Keratinocyte (primary cell): ENCODE measurements around the gene DLX6. TPM values are rescaled to one million over a fixed set of nuclear protein-coding genes. Genes with fewer than 3 reads are reported as not detected.

Source experiments
- DNase-seq: peaks from one replicate; pipeline ENCODE4 v3.0.0-alpha.2; 2011; ENCODE audit warnings: low read depth, missing footprints, low spot score
- FAIRE-seq: peaks from 2 replicates; lab custom pipeline; 2011; peaks lifted over from hg19 to GRCh38; lab: Jason Lieb, UNC
- H2AFZ ChIP-seq: 2 replicates; pipeline ENCODE4 v1.6.0; 2012; ENCODE audit warnings: low read length, control low read depth, inconsistent platforms; ENCODE audit not compliant: control insufficient read depth
- H3K27ac ChIP-seq: 2 replicates; pipeline ENCODE4 v1.5.1; 2011; ENCODE audit warnings: low read length; ENCODE audit not compliant: control insufficient read depth, insufficient read depth
- H3K27me3 ChIP-seq: 3 replicates; pipeline ENCODE4 v1.6.0; 2011; ENCODE audit warnings: low read length; ENCODE audit not compliant: control insufficient read depth, insufficient read depth; ENCODE audit errors: extremely low read depth
- H3K36me3 ChIP-seq, 2 experiments: 2 replicates in 1 of 2; 3 replicates in 1 of 2; pipeline ENCODE4 v1.5.1; 2011; ENCODE audit warnings: low read length in 2 of 2, mild to moderate bottlenecking in 1 of 2; ENCODE audit not compliant: control insufficient read depth in 2 of 2, insufficient read depth in 2 of 2; ENCODE audit errors: extremely low read depth in 1 of 2
- H3K4me1 ChIP-seq: 3 replicates; pipeline ENCODE4 v1.5.1; 2011; ENCODE audit warnings: low read length; ENCODE audit not compliant: control insufficient read depth, insufficient read depth; ENCODE audit errors: extremely low read depth
- H3K4me2 ChIP-seq: 3 replicates; pipeline ENCODE4 v1.6.0; 2011; ENCODE audit warnings: low read depth, low read length; ENCODE audit not compliant: control insufficient read depth, insufficient read depth; ENCODE audit errors: extremely low read depth
- H3K4me3 ChIP-seq, 3 experiments: fragments of 200-600 bp in 1 of 3; sonication (generic) in 1 of 3; 2 replicates in 2 of 3; 3 replicates in 1 of 3; pipeline ENCODE4 v1.5.1; 2011 to 2016; ENCODE audit warnings: low read length in 3 of 3, mild to moderate bottlenecking in 3 of 3, control low read depth in 2 of 3, inconsistent platforms in 1 of 3, low read depth in 1 of 3, mixed read lengths in 1 of 3, mixed run types in 1 of 3, moderate library complexity in 1 of 3; ENCODE audit not compliant: control insufficient read depth in 2 of 3, insufficient read depth in 2 of 3; ENCODE audit errors: extremely low read depth in 1 of 3
- H3K79me2 ChIP-seq: 2 replicates; pipeline ENCODE4 v1.6.0; 2012; ENCODE audit warnings: low read length; ENCODE audit not compliant: control insufficient read depth, insufficient read depth
- H3K9ac ChIP-seq: 3 replicates; pipeline ENCODE4 v1.6.0; 2011; ENCODE audit warnings: low read length; ENCODE audit not compliant: control insufficient read depth, insufficient read depth; ENCODE audit errors: extremely low read depth
- H3K9me1 ChIP-seq: 3 replicates; pipeline ENCODE4 v1.6.0; 2011; ENCODE audit warnings: low read length; ENCODE audit not compliant: control insufficient read depth, insufficient read depth; ENCODE audit errors: extremely low read depth
- H3K9me3 ChIP-seq: 2 replicates; pipeline ENCODE4 v1.5.1; 2012; ENCODE audit warnings: low read depth, low read length; ENCODE audit not compliant: control insufficient read depth
- H4K20me1 ChIP-seq: 3 replicates; pipeline ENCODE4 v1.6.0; 2011; ENCODE audit warnings: low read length; ENCODE audit not compliant: control insufficient read depth, insufficient read depth; ENCODE audit errors: extremely low read depth
- EZH2 ChIP-seq: IDR thresholded peaks from one replicate; pipeline ENCODE4 v1.6.1; 2012; ENCODE audit warnings: inconsistent platforms, mild to moderate bottlenecking, low read length, moderate library complexity
- dilution Hi-C: fragments of 300-500 bp; cut with MboI; formaldehyde crosslinking; loops from one replicate; pipeline ENCODE4 v1.7.0; 2020; ENCODE audit warnings: low sequenced_read_pairs; ENCODE audit not compliant: extremely low pct_ligation_motif_present
- polyA plus RNA-seq, 5 experiments: library from polyadenylated mRNA; depleted of rRNA in 3 of 5; stranded (reverse) in 3 of 5; stranded (forward) in 1 of 5; unstranded in 1 of 5; fragments of >200 nt; gene quantifications; 1 replicate in 1 of 5; 2 replicates in 3 of 5; 3 replicates in 1 of 5; pipeline versions ENCODE4 v1.2.1 to v1.2.3, GENCODE V29; 2011 to 2012; ENCODE audit warnings: missing spikeins in 2 of 5, low read depth in 1 of 5, low replicate concordance in 1 of 5
- TF ChIP-seq, protein P1 (sequence below), 3 experiments: IDR thresholded peaks in 1 of 3; conservative IDR thresholded peaks in 1 of 3; optimal IDR thresholded peaks in 1 of 3; 2 replicates in 2 of 3; 3 replicates in 1 of 3; pipeline versions ENCODE3 to v1.5.1; 2011; ENCODE audit warnings: low read length in 3 of 3, mild to moderate bottlenecking in 3 of 3, moderate library complexity in 2 of 3, control low read depth in 1 of 3, inconsistent platforms in 1 of 3; ENCODE audit not compliant: insufficient read depth in 2 of 3; ENCODE audit errors: extremely low read depth in 1 of 3

Gene DLX6
- polyA plus RNA-seq, 1 donor (not counting 4 experiments of a cell fraction or from before 2014, with no cell fraction given), result 0.05 TPM

DNA sequence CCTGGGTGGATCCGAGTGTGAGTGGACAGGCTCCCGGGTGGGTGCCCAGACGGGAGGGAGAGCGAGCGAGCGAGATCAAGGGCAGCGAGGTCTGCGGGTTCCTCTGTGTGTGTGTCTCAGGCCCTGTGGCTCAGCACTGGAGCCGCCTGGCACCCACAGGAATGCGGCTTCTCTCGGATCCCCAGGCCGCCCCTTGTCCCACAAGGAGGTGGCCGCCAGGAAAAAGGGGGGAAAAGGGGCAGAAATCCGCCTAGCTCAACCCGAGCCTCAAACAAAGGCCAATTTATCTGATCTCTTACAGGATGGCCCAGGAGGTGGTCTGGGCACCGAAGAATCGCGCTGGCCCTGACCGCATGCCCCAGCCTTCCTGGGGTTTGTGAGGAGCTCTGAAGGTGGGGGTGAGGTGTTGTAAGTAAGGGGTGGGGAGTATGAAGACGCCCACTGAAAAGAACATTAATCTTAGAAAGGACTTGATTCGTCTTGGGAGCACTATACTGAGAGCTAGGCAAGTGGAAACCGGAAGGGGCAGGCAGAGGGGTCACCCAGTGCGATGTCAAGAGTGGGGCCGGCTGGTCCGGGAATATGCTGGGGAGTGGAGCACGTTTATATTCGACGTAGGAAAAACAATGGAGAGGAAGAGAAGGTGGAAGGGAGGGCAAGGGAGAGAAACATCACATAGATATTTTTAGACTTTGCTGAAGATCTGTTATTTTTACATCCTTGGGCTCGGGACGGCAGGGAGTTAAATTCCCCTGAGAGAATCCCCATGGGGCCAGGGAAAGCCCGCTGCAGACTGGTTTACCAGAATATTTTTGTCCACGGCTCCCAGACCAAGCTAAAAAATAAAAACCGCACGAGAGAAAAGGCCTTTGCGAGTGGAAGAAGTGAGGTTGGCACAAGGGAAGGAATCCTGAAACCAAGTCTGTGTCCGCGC is 12.1 kb downstream of the DLX6 start:
- Histone ChIP-seq H3K9me3 (no peaks in the 10 kb centered on the region), H3K36me3 (no peaks in the 10 kb centered on the region), H3K4me2 (peak overlapping the region; percentile 45), H2AFZ (no peak overlapping the region), H3K4me1 (no peaks in the 10 kb centered on the region), H3K79me2 (no peaks in the 10 kb centered on the region), H3K4me3 (no peak overlapping the region), H3K27me3 (peaks cover 59% of the 10 kb centered on the region), H3K27ac (no peak overlapping the region), H3K9ac (no peak overlapping the region), H4K20me1 (no peaks in the 10 kb centered on the region), H3K9me1 (no peaks in the 10 kb centered on the region)
- dilution Hi-C loops, result no loop called here
- no peak for TF ChIP-seq EZH2
- TF ChIP-seq, protein P1, sequence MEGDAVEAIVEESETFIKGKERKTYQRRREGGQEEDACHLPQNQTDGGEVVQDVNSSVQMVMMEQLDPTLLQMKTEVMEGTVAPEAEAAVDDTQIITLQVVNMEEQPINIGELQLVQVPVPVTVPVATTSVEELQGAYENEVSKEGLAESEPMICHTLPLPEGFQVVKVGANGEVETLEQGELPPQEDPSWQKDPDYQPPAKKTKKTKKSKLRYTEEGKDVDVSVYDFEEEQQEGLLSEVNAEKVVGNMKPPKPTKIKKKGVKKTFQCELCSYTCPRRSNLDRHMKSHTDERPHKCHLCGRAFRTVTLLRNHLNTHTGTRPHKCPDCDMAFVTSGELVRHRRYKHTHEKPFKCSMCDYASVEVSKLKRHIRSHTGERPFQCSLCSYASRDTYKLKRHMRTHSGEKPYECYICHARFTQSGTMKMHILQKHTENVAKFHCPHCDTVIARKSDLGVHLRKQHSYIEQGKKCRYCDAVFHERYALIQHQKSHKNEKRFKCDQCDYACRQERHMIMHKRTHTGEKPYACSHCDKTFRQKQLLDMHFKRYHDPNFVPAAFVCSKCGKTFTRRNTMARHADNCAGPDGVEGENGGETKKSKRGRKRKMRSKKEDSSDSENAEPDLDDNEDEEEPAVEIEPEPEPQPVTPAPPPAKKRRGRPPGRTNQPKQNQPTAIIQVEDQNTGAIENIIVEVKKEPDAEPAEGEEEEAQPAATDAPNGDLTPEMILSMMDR (optimal IDR thresholded peaks at IDR 0.05 in 1 of 3, IDR thresholded peaks at IDR 0.05 in 1 of 3, conservative IDR thresholded peaks at IDR 0.05 in 1 of 3; ENCODE audit: extremely low read depth in 1 of 3, insufficient read depth in 2 of 3, low read length in 3 of 3), result no peak
- no peak for DNase-seq
- FAIRE-seq, result no peak

DNA sequence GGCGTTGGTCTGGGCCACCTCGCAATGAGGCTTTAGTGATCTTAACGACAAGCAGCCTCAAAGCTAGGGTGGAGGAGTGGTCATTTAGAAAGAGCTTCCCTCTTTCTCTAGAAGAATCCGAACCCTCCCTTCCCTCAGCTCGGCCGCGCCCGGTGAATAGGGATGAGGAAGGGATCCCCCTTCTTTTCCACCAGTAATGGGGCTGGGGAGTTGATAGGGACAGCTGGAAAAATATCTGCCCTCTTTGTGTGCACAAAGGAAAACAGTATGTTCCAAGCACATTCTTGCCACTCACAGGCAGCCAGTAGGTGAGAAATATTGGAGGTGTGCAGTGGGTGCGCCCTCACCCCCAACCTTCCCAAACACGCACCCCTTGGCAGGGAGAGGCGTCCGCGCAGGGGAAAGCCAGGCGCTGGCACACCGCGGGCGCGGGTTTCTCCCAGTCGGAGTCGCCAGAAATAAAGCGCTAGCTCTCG is 12.8 kb downstream of the DLX6 start:
- Histone ChIP-seq H3K4me3 (peak overlapping the region in 1 of 3 experiments; percentile 56), H3K36me3 (no peaks in the 10 kb centered on the region), H3K9me1 (no peaks in the 10 kb centered on the region), H3K27me3 (peaks cover 53% of the 10 kb centered on the region), H3K4me2 (peak overlapping the region; percentile 45), H4K20me1 (no peaks in the 10 kb centered on the region), H3K27ac (no peak overlapping the region), H3K9me3 (no peaks in the 10 kb centered on the region), H3K79me2 (no peaks in the 10 kb centered on the region), H3K9ac (no peak overlapping the region), H3K4me1 (no peaks in the 10 kb centered on the region), H2AFZ (no peak overlapping the region)
- TF ChIP-seq, protein P1 (optimal IDR thresholded peaks at IDR 0.05 in 1 of 3, IDR thresholded peaks at IDR 0.05 in 1 of 3, conservative IDR thresholded peaks at IDR 0.05 in 1 of 3; ENCODE audit: extremely low read depth in 1 of 3, insufficient read depth in 2 of 3, low read length in 3 of 3), result no peak
- TF ChIP-seq EZH2, result peak; percentile 88
- dilution Hi-C loops, result no loop called here
- DNase-seq (no peak), FAIRE-seq (no peak)
